Suprapubic skin (tissue), 3 donors: ENCODE results near the gene MCF2L2.

Experiments used
- EP300 ChIP-seq: sonication (generic); formaldehyde crosslinking; IDR thresholded peaks from one replicate; pipeline ENCODE4 v1.6.1; 2017; ENCODE audit warnings: antibody characterized with exemption
- POLR2A ChIP-seq, 2 donors: fragments of 450-650 bp; IDR thresholded peaks; one replicate each; pipeline ENCODE4 v1.6.1; 2017; ENCODE audit warnings: antibody characterized with exemption in 2 of 2, mild to moderate bottlenecking in 2 of 2, moderate library complexity in 2 of 2
- TF ChIP-seq, protein P1 (sequence below), 2 donors: fragments of 200-600 bp in 1 of 2; fragments of 450-650 bp in 1 of 2; sonication (generic) in 1 of 2; IDR thresholded peaks; one replicate each; pipeline ENCODE4 v1.5.1; 2016 to 2019; ENCODE audit warnings: antibody characterized with exemption in 2 of 2, mild to moderate bottlenecking in 1 of 2, moderate library complexity in 1 of 2

DNA sequence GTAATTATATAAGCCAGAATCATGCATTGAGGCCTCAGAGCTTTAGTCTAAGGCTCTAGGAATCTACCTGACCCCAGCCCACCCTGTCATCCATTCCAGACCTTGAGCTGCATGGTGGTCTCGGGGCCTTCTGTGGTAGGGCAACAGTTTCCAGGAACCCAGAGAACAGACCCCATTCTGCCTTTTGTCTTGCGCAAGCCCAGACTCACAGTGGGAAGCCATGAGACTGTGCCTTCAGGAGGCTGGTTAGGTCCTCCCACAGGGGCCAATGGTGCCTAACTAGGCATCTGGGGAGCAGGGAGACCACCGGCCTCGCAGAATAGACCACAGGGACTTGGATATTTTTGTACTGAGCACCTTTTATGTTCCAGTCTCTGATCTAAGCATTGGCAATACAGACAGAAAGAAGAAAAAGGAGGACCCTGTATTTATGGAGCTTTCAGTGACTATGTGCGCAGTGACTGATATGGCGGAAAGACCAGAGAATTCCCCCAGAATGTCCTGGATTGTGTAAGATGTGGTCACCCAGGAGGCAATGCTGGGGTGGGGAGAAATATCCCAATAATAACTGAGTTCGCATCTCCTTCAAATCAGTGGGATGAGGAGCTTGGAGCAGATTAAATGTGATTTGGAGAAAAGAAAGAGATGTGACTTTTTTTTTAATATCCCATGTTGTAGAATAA is 40.1 kb downstream of the MCF2L2 start:
- TF ChIP-seq, protein P1, sequence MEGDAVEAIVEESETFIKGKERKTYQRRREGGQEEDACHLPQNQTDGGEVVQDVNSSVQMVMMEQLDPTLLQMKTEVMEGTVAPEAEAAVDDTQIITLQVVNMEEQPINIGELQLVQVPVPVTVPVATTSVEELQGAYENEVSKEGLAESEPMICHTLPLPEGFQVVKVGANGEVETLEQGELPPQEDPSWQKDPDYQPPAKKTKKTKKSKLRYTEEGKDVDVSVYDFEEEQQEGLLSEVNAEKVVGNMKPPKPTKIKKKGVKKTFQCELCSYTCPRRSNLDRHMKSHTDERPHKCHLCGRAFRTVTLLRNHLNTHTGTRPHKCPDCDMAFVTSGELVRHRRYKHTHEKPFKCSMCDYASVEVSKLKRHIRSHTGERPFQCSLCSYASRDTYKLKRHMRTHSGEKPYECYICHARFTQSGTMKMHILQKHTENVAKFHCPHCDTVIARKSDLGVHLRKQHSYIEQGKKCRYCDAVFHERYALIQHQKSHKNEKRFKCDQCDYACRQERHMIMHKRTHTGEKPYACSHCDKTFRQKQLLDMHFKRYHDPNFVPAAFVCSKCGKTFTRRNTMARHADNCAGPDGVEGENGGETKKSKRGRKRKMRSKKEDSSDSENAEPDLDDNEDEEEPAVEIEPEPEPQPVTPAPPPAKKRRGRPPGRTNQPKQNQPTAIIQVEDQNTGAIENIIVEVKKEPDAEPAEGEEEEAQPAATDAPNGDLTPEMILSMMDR (IDR thresholded peaks at IDR 0.05): no peak
- TF ChIP-seq POLR2A (IDR thresholded peaks at IDR 0.05): no peak
- TF ChIP-seq EP300: no peak
